MM.1S (cell line): ENCODE data around the gene TRIM3.

Experiments used
- CTCF ChIP-seq: fragments of 300-600 bp; sonication (generic); IDR thresholded peaks from 2 replicates; pipeline ENCODE4 v1.5.1; 2016; ENCODE audit warnings: antibody characterized with exemption, low read length, mixed read lengths
- EZH2 ChIP-seq: fragments of 300-600 bp; sonication (generic); optimal IDR thresholded peaks from 2 replicates; pipeline ENCODE3; 2017; ENCODE audit warnings: low read depth, mild to moderate bottlenecking, antibody characterized with exemption, low read length, mixed read lengths
- EZH2phosphoT487 ChIP-seq: fragments of 300-600 bp; sonication (generic); IDR thresholded peaks from 2 replicates; pipeline ENCODE4 v1.6.1; 2018; ENCODE audit warnings: antibody characterized with exemption, low read length

- no peak for TF ChIP-seq CTCF
- no peak for TF ChIP-seq EZH2phosphoT487
- no peak for TF ChIP-seq EZH2
Observed at GRCh38 chr11:6488821-6489220, 15.1 kb upstream of the TRIM3 start.
